ENCODE data around the gene TMEM238.

DNA sequence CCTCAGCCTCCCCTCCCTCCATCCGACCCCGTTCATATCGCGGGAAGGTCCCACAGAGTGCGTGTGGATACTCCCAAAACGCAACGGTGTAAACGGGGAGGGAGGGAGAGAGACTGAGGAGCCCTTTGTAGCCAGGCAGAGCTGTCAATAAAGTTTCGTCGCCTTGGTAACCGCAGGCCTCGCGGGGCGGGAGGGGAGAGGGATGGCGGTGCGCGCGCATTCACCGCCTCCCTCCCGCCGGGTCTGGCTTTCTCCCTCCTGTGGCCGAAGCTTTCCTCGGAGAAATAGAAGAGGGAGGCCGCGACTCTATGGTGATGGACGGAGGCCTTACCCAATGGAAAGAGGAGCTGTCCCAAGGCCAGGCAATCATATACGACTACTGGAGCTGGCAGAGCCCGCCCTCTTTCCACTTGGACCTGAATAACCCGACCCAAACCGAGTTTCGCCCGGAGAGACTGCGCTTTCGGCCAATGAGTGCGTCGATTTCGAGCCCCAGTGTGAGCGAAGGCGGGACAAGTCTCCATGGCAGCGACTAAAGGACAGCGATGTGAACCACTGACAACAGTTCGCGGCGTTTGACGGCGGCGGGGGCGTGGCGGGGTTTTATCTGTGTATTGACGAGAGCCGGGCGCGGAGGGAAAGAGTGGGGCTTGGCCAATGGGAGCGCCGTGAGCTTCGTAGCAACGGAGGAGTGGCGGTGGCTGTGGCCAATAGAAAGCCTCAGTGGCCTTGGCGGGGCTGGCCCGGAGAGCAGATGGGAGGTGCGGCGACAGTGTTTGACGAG is 44.8 kb downstream of the TMEM238 start, which contains the start of gene KMT5C:
- TF ChIP-seq, protein P1, sequence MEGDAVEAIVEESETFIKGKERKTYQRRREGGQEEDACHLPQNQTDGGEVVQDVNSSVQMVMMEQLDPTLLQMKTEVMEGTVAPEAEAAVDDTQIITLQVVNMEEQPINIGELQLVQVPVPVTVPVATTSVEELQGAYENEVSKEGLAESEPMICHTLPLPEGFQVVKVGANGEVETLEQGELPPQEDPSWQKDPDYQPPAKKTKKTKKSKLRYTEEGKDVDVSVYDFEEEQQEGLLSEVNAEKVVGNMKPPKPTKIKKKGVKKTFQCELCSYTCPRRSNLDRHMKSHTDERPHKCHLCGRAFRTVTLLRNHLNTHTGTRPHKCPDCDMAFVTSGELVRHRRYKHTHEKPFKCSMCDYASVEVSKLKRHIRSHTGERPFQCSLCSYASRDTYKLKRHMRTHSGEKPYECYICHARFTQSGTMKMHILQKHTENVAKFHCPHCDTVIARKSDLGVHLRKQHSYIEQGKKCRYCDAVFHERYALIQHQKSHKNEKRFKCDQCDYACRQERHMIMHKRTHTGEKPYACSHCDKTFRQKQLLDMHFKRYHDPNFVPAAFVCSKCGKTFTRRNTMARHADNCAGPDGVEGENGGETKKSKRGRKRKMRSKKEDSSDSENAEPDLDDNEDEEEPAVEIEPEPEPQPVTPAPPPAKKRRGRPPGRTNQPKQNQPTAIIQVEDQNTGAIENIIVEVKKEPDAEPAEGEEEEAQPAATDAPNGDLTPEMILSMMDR (IDR thresholded peaks at IDR 0.05): peak; percentile 36 to 85 (median 77)
- no peak for TF ChIP-seq EP300 (IDR thresholded peaks at IDR 0.05)
